GM12801 (cell line): ENCODE results near the gene FOXB1.

ENCODE experiments used
- TF ChIP-seq, protein P1 (sequence below): IDR thresholded peaks from one replicate; pipeline ENCODE4 v1.5.1; 2011; ENCODE audit warnings: control low read depth; ENCODE audit not compliant: insufficient read length; ENCODE audit errors: extremely low read depth

FOXB1 gene

DNA sequence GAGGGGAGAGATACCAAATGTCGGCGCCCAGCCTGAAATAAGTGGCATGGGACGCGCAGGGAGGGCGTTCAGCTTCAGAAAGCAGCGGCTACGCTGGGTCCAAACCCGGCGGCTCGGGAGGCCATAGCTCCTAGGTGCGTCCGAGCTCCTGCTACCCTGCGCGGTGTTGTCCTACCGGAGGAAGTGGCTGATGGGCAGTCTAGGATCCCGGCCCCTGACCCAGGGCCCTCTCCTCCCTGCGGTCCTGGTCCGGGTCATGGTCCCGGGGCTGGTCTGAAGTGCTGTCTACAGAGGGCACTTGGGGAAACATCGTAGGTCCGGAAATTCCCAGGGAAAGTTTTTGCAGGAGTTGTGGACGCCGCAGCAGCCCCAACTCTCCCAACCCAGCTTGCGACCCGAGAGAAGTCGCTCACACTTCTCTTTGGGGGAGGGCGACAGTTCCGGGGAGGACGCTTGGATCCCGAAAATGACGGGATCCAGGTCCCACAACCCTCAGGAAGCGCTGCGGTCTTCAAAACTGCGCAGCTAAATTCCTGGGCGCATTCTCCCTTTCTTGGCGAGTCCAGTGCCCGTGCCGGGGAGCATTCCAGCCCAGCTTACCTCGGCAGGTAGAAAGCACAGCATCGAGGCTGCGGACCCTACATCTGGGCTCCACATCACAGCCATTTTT lies 9.1 kb upstream of the FOXB1 start:
- TF ChIP-seq, protein P1, sequence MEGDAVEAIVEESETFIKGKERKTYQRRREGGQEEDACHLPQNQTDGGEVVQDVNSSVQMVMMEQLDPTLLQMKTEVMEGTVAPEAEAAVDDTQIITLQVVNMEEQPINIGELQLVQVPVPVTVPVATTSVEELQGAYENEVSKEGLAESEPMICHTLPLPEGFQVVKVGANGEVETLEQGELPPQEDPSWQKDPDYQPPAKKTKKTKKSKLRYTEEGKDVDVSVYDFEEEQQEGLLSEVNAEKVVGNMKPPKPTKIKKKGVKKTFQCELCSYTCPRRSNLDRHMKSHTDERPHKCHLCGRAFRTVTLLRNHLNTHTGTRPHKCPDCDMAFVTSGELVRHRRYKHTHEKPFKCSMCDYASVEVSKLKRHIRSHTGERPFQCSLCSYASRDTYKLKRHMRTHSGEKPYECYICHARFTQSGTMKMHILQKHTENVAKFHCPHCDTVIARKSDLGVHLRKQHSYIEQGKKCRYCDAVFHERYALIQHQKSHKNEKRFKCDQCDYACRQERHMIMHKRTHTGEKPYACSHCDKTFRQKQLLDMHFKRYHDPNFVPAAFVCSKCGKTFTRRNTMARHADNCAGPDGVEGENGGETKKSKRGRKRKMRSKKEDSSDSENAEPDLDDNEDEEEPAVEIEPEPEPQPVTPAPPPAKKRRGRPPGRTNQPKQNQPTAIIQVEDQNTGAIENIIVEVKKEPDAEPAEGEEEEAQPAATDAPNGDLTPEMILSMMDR: no peak

DNA sequence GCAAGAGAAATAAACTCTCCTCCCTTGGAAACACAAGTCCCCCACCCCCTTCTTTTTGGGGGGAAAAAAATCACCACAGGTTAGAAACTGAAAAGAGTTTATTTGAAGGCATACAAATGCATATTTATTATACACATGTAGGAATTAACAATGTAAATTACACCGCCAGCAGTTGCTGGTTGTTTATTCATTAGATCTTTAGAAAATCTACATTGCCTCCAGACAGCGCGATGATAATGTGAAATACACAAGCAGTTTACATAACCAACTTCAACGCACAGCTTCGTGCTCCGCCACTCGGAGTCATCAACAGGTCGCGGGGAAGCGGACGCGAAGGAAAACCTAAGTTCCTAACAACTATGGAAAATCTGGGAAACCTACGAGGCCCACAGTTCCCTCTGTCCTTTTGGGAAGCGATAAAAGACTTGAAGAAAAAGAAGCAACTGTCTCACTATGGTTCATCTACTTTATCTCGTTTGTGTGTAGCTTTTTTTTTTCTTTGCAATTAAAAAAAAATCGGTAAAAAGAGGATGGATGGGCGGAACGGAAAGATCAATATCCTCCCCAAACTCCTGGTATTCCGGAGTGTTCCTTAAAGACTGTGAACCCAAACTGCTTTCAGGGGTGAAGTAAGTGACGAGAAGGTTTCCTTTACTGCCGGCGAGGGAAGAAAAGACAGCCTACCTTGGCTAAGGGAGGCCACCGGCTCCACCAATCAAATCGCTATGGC lies 8.4 kb upstream of the FOXB1 start:
- TF ChIP-seq, protein P1: no peak

DNA sequence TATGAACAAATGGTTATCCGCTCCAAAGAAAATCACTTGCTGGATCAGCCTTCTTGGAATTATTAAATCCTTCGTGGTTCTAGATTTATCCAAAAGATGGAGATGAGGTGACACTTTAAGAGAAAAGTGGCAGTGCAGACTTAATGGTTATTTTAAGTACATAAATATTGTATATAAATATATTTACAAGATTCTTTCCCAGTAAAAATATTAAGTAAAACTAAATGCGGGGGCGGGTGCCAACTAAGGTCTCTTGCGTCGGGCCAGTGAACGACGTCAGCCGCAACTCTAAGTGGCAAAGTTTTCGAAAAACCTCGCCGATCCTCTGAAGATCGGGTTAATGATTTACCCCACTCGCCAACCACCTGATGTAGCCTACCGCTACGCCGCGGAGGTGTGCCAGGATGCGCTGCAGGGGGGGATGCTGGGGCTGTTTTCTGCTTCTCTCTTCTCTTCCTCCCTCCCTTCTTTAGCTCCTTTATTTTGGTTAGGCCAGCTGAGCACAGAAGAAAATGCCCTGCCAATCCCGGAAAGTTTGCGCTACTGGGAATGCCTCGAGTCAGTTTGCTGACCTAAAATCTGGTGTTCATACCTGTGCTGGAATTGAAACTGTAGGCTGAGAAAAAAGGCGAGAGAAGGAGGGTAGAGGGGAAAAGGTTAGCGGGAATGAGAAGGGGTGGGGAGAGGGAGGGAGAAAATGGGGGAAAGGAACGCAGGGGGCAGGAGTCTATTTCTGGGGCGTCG lies 7.6 kb upstream of the FOXB1 start:
- TF ChIP-seq, protein P1: no peak

GRCh38 chr15:59997070-59997701 lies 6.9 kb upstream of the FOXB1 start:
- TF ChIP-seq, protein P1: no peak

DNA sequence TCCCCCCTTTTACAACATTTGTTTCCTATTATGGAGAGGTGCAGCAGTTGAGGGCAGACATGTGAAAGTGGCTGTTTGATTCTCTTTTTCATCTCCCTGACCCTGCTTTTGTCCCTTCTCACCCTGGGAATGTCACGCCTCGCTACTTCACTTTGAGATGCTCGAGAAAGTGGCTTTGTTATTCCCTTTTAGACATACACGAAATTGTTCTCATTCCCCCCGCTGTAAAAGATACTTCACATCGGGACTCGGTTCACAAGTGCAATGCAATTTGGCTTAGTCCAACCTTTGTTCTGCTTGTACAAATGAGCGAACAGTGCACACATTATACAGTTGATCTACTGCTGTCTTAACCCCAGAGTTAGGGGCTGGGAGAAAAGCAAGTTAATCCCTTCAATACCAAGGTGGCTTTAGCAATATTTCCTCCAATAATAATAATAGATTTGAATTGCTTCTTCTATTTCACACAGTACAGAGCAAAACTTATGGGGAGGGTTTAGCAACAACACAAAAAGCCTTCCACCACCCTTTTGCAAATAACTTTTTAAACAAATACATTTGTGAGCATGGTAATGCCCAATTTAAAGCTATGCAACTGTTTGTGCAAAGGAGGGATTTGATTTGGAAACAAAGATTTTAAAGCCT lies 5.7 kb upstream of the FOXB1 start:
- TF ChIP-seq, protein P1: no peak

GRCh38 chr15:59998950-59999611 lies 5.0 kb upstream of the FOXB1 start:
- TF ChIP-seq, protein P1: no peak
